Measurements from ENCODE around the gene MPO. TPM values are rescaled to one million over a fixed set of nuclear protein-coding genes. Genes with fewer than 3 reads are reported as not detected.

MPO gene
- total and polyA plus RNA-seq, 2 of the 8 experiments (the other 6 are each of a cell fraction or from before 2014, with no cell fraction given), result 0.06 to 0.74 TPM

GRCh38 chr17:58246781-58247180 lies 34.0 kb downstream of the MPO start:
- Histone ChIP-seq H3K4me1 (replicated peaks in 1 of 4; ENCODE audit: control insufficient read depth in 3 of 4, insufficient read depth in 4 of 4, low read length in 3 of 4) (peaks cover 0 to 8% (median 2%) of the 10 kb centered on the region in 4 experiments; a peak in 5 of 7 replicates), H3K36me3 (ENCODE audit: control insufficient read depth in 2 of 4, insufficient read depth in 4 of 4, low read length in 3 of 4) (no peaks in the 10 kb centered on the region), H3K18ac (ENCODE audit: extremely low read depth, low read length) (no peak overlapping the region), H4K8ac (ENCODE audit: extremely low read depth, insufficient read depth, low read length) (no peak overlapping the region), H3K4ac (replicated peaks; ENCODE audit: insufficient read length, low read depth, low read length) (no peak overlapping the region), H3K23me2 (ENCODE audit: low read depth, low read length) (peaks cover 5% of the 10 kb centered on the region; the same call in 1 of the 2 replicates), H3K27me3 (replicated peaks in 1 of 4; ENCODE audit: control insufficient read depth in 3 of 4, extremely low read depth in 1 of 4, insufficient read depth in 3 of 4, low read length in 3 of 4) (peaks cover 34 to 53% (median 47%) of the 10 kb centered on the region in 4 experiments), H3K27ac (ENCODE audit: low read depth, low read length) (no peak overlapping the region), H2BK15ac (ENCODE audit: low read length) (no peak overlapping the region), H3K4me2 (ENCODE audit: insufficient read depth in 1 of 2, low read depth in 2 of 2, low read length in 2 of 2) (no peak overlapping the region), H3K14ac (ENCODE audit: insufficient read length) (no peak overlapping the region), H2BK20ac (ENCODE audit: low read length) (no peak overlapping the region), H3K56ac (replicated peaks; ENCODE audit: insufficient read length, low read depth, low read length) (no peak overlapping the region), H4K91ac (replicated peaks; ENCODE audit: insufficient read length, low read length) (no peak overlapping the region), H3K9me3 (ENCODE audit: insufficient read depth in 2 of 2, low read depth in 1 of 2, low read length in 1 of 2) (peaks cover 8% of the 10 kb centered on the region in 2 experiments; a peak in 3 of 4 replicates), H4K5ac (ENCODE audit: insufficient read length, low read depth, low read length) (no peak overlapping the region), H2BK12ac (ENCODE audit: low read depth, low read length) (no peak overlapping the region), H2AFZ (ENCODE audit: low read length) (no peak overlapping the region), H3K23ac (ENCODE audit: insufficient read length) (no peak overlapping the region), H2AK5ac (ENCODE audit: low read depth, low read length) (no peak overlapping the region), H3K4me3 (ENCODE audit: extremely low read depth in 1 of 4, insufficient read depth in 2 of 4, low read depth in 3 of 4, low read length in 4 of 4) (no peak overlapping the region), H3K79me2 (ENCODE audit: control insufficient read depth in 1 of 2, insufficient read depth in 2 of 2, low read length in 2 of 2) (no peaks in the 10 kb centered on the region), H2BK120ac (replicated peaks; ENCODE audit: low read depth, low read length) (no peak overlapping the region), H3K79me1 (ENCODE audit: low read depth, low read length) (no peaks in the 10 kb centered on the region), H3K9ac (replicated peaks in 1 of 4; ENCODE audit: extremely low read depth in 1 of 4, low read depth in 3 of 4, low read length in 3 of 4) (no peak overlapping the region), H4K20me1 (replicated peaks in 1 of 2; ENCODE audit: control insufficient read depth in 1 of 2, insufficient read depth in 2 of 2, low read length in 2 of 2) (no peaks in the 10 kb centered on the region), H2BK5ac (ENCODE audit: low read depth, low read length) (no peak overlapping the region)
- ChIA-PET CTCF (ENCODE audit: partially characterized antibody) (interaction anchor here (0.5 to 5.4 kb wide), 8 partner anchors 9 to 169 kb away, joined by 3 to 55 read pairs (median 4); partner anchors contain the start of gene LPO), POLR2A (ENCODE audit: partially characterized antibody) (interaction anchor here (0.5 to 1.8 kb wide), 2 partner anchors 8 to 14 kb away, joined by 3 to 6 read pairs; partner anchors contain the start of gene LPO)
- FAIRE-seq, result no peak
- DNase-seq (ENCODE audit: low read depth in 1 of 2, low spot score in 2 of 2), result no peak
- TF ChIP-seq PHF8 (conservative IDR thresholded peaks at IDR 0.05; ENCODE audit: low read depth, low read length) (no peak), SIX5 (IDR thresholded peaks at IDR 0.05; ENCODE audit: low read depth, low read length) (no peak), KDM1A (IDR thresholded peaks at IDR 0.05; ENCODE audit: borderline replicate concordance, low read length) (no peak), CBX5 (IDR thresholded peaks at IDR 0.05; ENCODE audit: low read depth, low read length) (no peak), SUZ12 (IDR thresholded peaks at IDR 0.05; ENCODE audit: low read length) (no peak), E2F6 (IDR thresholded peaks at IDR 0.05) (no peak)
- 89% methylated on average over 1 of the region's 1 CpG; no CpG with 5 or more reads in 1 of the 2 experiments for WGBS, 2 experiments (ENCODE audit: extremely low coverage in 1 of 2, insufficient coverage in 1 of 2, insufficient read length in 1 of 2, insufficient replicate concordance in 2 of 2, low coverage in 1 of 2, low lambda C conversion rate in 2 of 2, missing lambda C conversion rate in 1 of 2)
